H1 (cell line): ENCODE data around the gene PPFIBP2. TPM values are rescaled to one million over a fixed set of nuclear protein-coding genes. Genes with fewer than 3 reads are reported as not detected.

Experiments used
- CTCF ChIA-PET: fragments of 300-600 bp; sonication (Branson Sonifier 250); formaldehyde crosslinking; loops from one replicate; lab custom pipeline; 2021; ENCODE audit not compliant: partially characterized antibody; lab: Charles Lee
- POLR2A ChIA-PET: fragments of 300-600 bp; sonication (Branson Sonifier 250); formaldehyde crosslinking; loops from one replicate; lab custom pipeline; 2021; ENCODE audit warnings: inconsistent platforms; ENCODE audit not compliant: partially characterized antibody; lab: Charles Lee
- DNase-seq, 2 experiments: peaks; one replicate each; pipeline versions ENCODE4 v3.0.0 to v3.0.0-alpha.2; 2010 to 2022; ENCODE audit warnings: low spot score in 2 of 2, low read depth in 1 of 2, mixed read lengths in 1 of 2
- FAIRE-seq: peaks from 2 replicates; lab custom pipeline; 2011; peaks lifted over from hg19 to GRCh38; lab: Jason Lieb, UNC
- H2AFZ ChIP-seq: 2 replicates; pipeline ENCODE4 v1.8.1; 2012; ENCODE audit warnings: low read length, inconsistent platforms
- H2AK5ac ChIP-seq: 2 replicates; pipeline ENCODE4 v1.6.1; 2013; ENCODE audit warnings: low read depth, low read length
- H2BK120ac ChIP-seq: replicated peaks from 2 replicates; pipeline ENCODE3; 2013; ENCODE audit warnings: low read depth, low read length, inconsistent platforms
- H2BK12ac ChIP-seq: 2 replicates; pipeline ENCODE4 v1.6.1; 2013; ENCODE audit warnings: low read depth, low read length
- H2BK15ac ChIP-seq: 2 replicates; pipeline ENCODE4 v1.6.1; 2013; ENCODE audit warnings: low read length
- H2BK20ac ChIP-seq: 2 replicates; pipeline ENCODE4 v1.6.1; 2013; ENCODE audit warnings: low read length
- H2BK5ac ChIP-seq: 2 replicates; pipeline ENCODE4 v1.6.1; 2013; ENCODE audit warnings: low read depth, low read length
- H3K14ac ChIP-seq: 2 replicates; pipeline ENCODE4 v1.6.1; 2013; ENCODE audit warnings: inconsistent platforms; ENCODE audit not compliant: insufficient read length
- H3K18ac ChIP-seq: 2 replicates; pipeline ENCODE4 v1.6.1; 2013; ENCODE audit warnings: low read length; ENCODE audit errors: extremely low read depth
- H3K23ac ChIP-seq: 2 replicates; pipeline ENCODE4 v1.6.1; 2013; ENCODE audit warnings: inconsistent platforms; ENCODE audit not compliant: insufficient read length
- H3K23me2 ChIP-seq: 2 replicates; pipeline ENCODE4 v1.6.1; 2013; ENCODE audit warnings: low read depth, low read length
- H3K27ac ChIP-seq: 2 replicates; pipeline ENCODE4 v1.6.1; 2011; ENCODE audit warnings: low read depth, low read length, inconsistent platforms
- H3K27me3 ChIP-seq, 4 experiments: replicated peaks in 1 of 4; 1 replicate in 1 of 4; 2 replicates in 3 of 4; pipeline versions ENCODE4 v1.6.1 to v1.8.1; 2011 to 2013; ENCODE audit warnings: low read length in 3 of 4, mild to moderate bottlenecking in 3 of 4, inconsistent platforms in 2 of 4, mixed read lengths in 2 of 4, moderate library complexity in 1 of 4; ENCODE audit not compliant: control insufficient read depth in 3 of 4, insufficient read depth in 3 of 4; ENCODE audit errors: extremely low read depth in 1 of 4
- H3K36me3 ChIP-seq, 4 experiments: 2 replicates each; pipeline versions ENCODE4 v1.6.1 to v1.8.1; 2011 to 2013; ENCODE audit warnings: mild to moderate bottlenecking in 4 of 4, low read length in 3 of 4, moderate library complexity in 2 of 4, control low read depth in 1 of 4, inconsistent platforms in 1 of 4; ENCODE audit not compliant: insufficient read depth in 4 of 4, control insufficient read depth in 2 of 4
- H3K4ac ChIP-seq: replicated peaks from 2 replicates; pipeline ENCODE3; 2013; ENCODE audit warnings: low read length, low read depth, mixed read lengths, inconsistent platforms; ENCODE audit not compliant: insufficient read length
- H3K4me1 ChIP-seq, 4 experiments: replicated peaks in 1 of 4; 1 replicate in 1 of 4; 2 replicates in 3 of 4; pipeline versions ENCODE4 v1.6.1 to v1.8.1; 2011 to 2013; ENCODE audit warnings: low read length in 3 of 4, inconsistent platforms in 2 of 4, mixed read lengths in 1 of 4; ENCODE audit not compliant: insufficient read depth in 4 of 4, control insufficient read depth in 3 of 4
- H3K4me2 ChIP-seq, 2 experiments: 2 replicates each; pipeline versions ENCODE4 v1.6.1 to v1.8.1; 2011 to 2013; ENCODE audit warnings: low read depth in 2 of 2, low read length in 2 of 2, control low read depth in 1 of 2, inconsistent platforms in 1 of 2, mild to moderate bottlenecking in 1 of 2; ENCODE audit not compliant: insufficient read depth in 1 of 2
- H3K4me3 ChIP-seq, 4 experiments: fragments of 200-600, 300-600 bp in 1 of 4; sonication (generic), shearing (Covaris generic), sonication (Bioruptor Twin) in 1 of 4; 2 replicates each; pipeline versions ENCODE4 v1.5.1 to v1.8.1; 2011 to 2016; ENCODE audit warnings: low read length in 4 of 4, low read depth in 3 of 4, control low read depth in 2 of 4, inconsistent platforms in 2 of 4, mild to moderate bottlenecking in 2 of 4, mixed read lengths in 1 of 4, moderate library complexity in 1 of 4; ENCODE audit not compliant: insufficient read depth in 2 of 4; ENCODE audit errors: extremely low read depth in 1 of 4
- H3K56ac ChIP-seq: replicated peaks from 2 replicates; pipeline ENCODE3; 2013; ENCODE audit warnings: low read depth, mild to moderate bottlenecking, mixed read lengths, low read length, inconsistent platforms; ENCODE audit not compliant: insufficient read length
- H3K79me1 ChIP-seq: 2 replicates; pipeline ENCODE4 v1.6.1; 2013; ENCODE audit warnings: low read depth, low read length, control low read depth
- H3K79me2 ChIP-seq, 2 experiments: 2 replicates each; pipeline versions ENCODE4 v1.6.1 to v1.8.1; 2012 to 2013; ENCODE audit warnings: low read length in 2 of 2, mild to moderate bottlenecking in 2 of 2, inconsistent platforms in 1 of 2; ENCODE audit not compliant: insufficient read depth in 2 of 2, control insufficient read depth in 1 of 2
- H3K9ac ChIP-seq, 4 experiments: replicated peaks in 1 of 4; 1 replicate in 1 of 4; 2 replicates in 3 of 4; pipeline versions ENCODE4 v1.6.1 to v1.8.1; 2011 to 2013; ENCODE audit warnings: low read depth in 3 of 4, low read length in 3 of 4, control low read depth in 2 of 4, mild to moderate bottlenecking in 2 of 4, moderate library complexity in 2 of 4, inconsistent platforms in 1 of 4; ENCODE audit errors: extremely low read depth in 1 of 4
- H3K9me3 ChIP-seq, 2 experiments: 2 replicates each; pipeline versions ENCODE4 v1.6.1 to v1.8.1; 2012 to 2013; ENCODE audit warnings: mild to moderate bottlenecking in 2 of 2, moderate library complexity in 2 of 2, control low read depth in 1 of 2, inconsistent platforms in 1 of 2, low read depth in 1 of 2, low read length in 1 of 2, mixed read lengths in 1 of 2; ENCODE audit not compliant: insufficient read depth in 2 of 2
- H4K20me1 ChIP-seq, 2 experiments: replicated peaks in 1 of 2; 2 replicates each; pipeline versions ENCODE3 to v1.8.1; 2011 to 2013; ENCODE audit warnings: inconsistent platforms in 2 of 2, low read length in 2 of 2, mild to moderate bottlenecking in 1 of 2; ENCODE audit not compliant: insufficient read depth in 2 of 2, control insufficient read depth in 1 of 2
- H4K5ac ChIP-seq: 2 replicates; pipeline ENCODE4 v1.6.1; 2013; ENCODE audit warnings: low read length, low read depth, mixed read lengths, inconsistent platforms; ENCODE audit not compliant: insufficient read length
- H4K8ac ChIP-seq: 2 replicates; pipeline ENCODE4 v1.8.0; 2013; ENCODE audit warnings: mild to moderate bottlenecking, moderate library complexity, low read length, inconsistent platforms; ENCODE audit not compliant: insufficient read depth; ENCODE audit errors: extremely low read depth
- H4K91ac ChIP-seq: replicated peaks from 2 replicates; pipeline ENCODE3; 2013; ENCODE audit warnings: low read length, mixed read lengths, inconsistent platforms; ENCODE audit not compliant: insufficient read length
- EGR1 ChIP-seq: IDR thresholded peaks from 2 replicates; pipeline ENCODE4 v1.6.1; 2011; ENCODE audit warnings: low read depth, low read length, borderline replicate concordance
- EP300 ChIP-seq, 2 experiments: IDR thresholded peaks; 1 replicate in 1 of 2; 2 replicates in 1 of 2; pipeline ENCODE4 v1.6.1; 2011 to 2012; ENCODE audit warnings: low read depth in 2 of 2, low read length in 2 of 2, mild to moderate bottlenecking in 2 of 2, borderline replicate concordance in 1 of 2, inconsistent platforms in 1 of 2, moderate library complexity in 1 of 2
- JUND ChIP-seq: IDR thresholded peaks from 2 replicates; pipeline ENCODE4 v1.6.1; 2011; ENCODE audit warnings: mild to moderate bottlenecking, improper control_type of control experiment, low read length
- POLR2AphosphoS5 ChIP-seq: IDR thresholded peaks from 2 replicates; pipeline ENCODE4 v1.6.1; 2011; ENCODE audit warnings: low read depth, low read length
- RBBP5 ChIP-seq: IDR thresholded peaks from 2 replicates; pipeline ENCODE4 v1.7.1; 2012; ENCODE audit warnings: low read depth, mild to moderate bottlenecking, inconsistent platforms, low read length, moderate library complexity, borderline replicate concordance
- SAP30 ChIP-seq: fragments of 300-600 bp; sonication (generic); IDR thresholded peaks from 2 replicates; pipeline ENCODE4 v1.7.1; 2012; ENCODE audit warnings: low read length, moderate library complexity, mild to moderate bottlenecking, inconsistent platforms; ENCODE audit not compliant: insufficient read depth, insufficient replicate concordance
- SP4 ChIP-seq: IDR thresholded peaks from 2 replicates; pipeline ENCODE4 v1.6.1; 2012; ENCODE audit warnings: low read length, inconsistent platforms
- TCF12 ChIP-seq: IDR thresholded peaks from 2 replicates; pipeline ENCODE4 v1.6.1; 2011; ENCODE audit warnings: low read depth, mild to moderate bottlenecking, low read length
- WGBS, 2 experiments: shearing (Covaris generic) in 1 of 2; methylation state at CpG; one replicate each; pipeline versions ENCODE4 v1.1.6 to v1.1.7; 2013 to 2015; ENCODE audit warnings: low lambda C conversion rate in 2 of 2, mixed read lengths in 2 of 2, inconsistent platforms in 1 of 2, low coverage in 1 of 2, missing lambda C conversion rate in 1 of 2; ENCODE audit not compliant: insufficient replicate concordance in 2 of 2, insufficient coverage in 1 of 2, insufficient read length in 1 of 2; ENCODE audit errors: extremely low coverage in 1 of 2, missing lambda C conversion rate in 1 of 2; 5-methylcytosine and 5-hydroxymethylcytosine counted together
- polyA plus RNA-seq, 7 experiments: library from polyadenylated mRNA; depleted of rRNA in 3 of 7; stranded (reverse) in 5 of 7; unstranded in 2 of 7; fragments of >200 nt in 5 of 7; fragments of 200-250 nt in 2 of 7; gene quantifications; 1 replicate in 5 of 7; 2 replicates in 1 of 7; 4 replicates in 1 of 7; pipeline versions ENCODE4 v1.2.1 to v1.2.3, GENCODE V29; 2011 to 2013; ENCODE audit warnings: missing spikeins in 2 of 7, mixed read lengths in 2 of 7
- total RNA-seq: library from RNA; stranded (reverse); fragmentation: NEBNext Ultra II Directional; extraction: Animal tissue kit (Norgen Biotek cat#: 25700); gene quantifications from 2 replicates; pipeline ENCODE4 v1.2.1, GENCODE V29; 2021
- TF ChIP-seq, protein P1 (sequence below): IDR thresholded peaks from 2 replicates; pipeline ENCODE4 v1.6.1; 2012; ENCODE audit warnings: inconsistent platforms
- TF ChIP-seq, protein P2 (sequence below): IDR thresholded peaks from 2 replicates; pipeline ENCODE4 v1.6.1; 2012; ENCODE audit warnings: low read length, inconsistent platforms

PPFIBP2 gene
- total and polyA plus RNA-seq, 2 of the 8 experiments (the other 6 are each of a cell fraction or from before 2014, with no cell fraction given): 5.5 to 9.8 TPM

DNA sequence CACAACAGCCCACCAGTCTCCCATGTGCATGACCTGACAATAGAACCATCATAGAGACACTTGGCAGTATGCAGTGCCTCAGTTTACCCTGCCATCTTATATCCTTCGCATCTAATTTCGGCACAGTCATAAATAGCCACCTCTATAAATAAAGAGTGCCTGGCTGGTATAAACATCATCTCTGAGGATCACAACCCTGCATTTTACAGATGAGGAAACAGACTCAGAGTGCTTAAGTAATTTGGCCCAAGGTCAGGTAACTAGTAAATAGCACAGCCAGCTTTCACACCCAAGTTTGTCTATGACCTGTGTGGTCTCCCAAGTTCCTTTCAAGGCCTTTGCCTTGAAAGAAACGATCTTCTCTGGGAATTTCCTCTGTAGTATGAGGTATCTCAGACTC lies 114.9 kb downstream of the PPFIBP2 start:
- Histone ChIP-seq H3K56ac (no peak overlapping the region), H3K4me2 (no peak overlapping the region), H3K9ac (no peak overlapping the region), H3K79me1 (no peaks in the 10 kb centered on the region; the same call in 1 of the 2 replicates), H2AFZ (no peak overlapping the region), H3K23ac (no peak overlapping the region), H2BK20ac (no peak overlapping the region), H2BK120ac (no peak overlapping the region), H2AK5ac (no peak overlapping the region), H2BK15ac (no peak overlapping the region), H3K27me3 (no peaks in the 10 kb centered on the region), H2BK12ac (no peak overlapping the region), H4K91ac (no peak overlapping the region), H2BK5ac (no peak overlapping the region), H4K20me1 (no peaks in the 10 kb centered on the region), H3K79me2 (no peaks in the 10 kb centered on the region), H3K9me3 (no peaks in the 10 kb centered on the region), H3K14ac (no peak overlapping the region), H3K4me3 (no peak overlapping the region), H3K36me3 (no peaks in the 10 kb centered on the region; a peak in 1 of 8 replicates), H4K5ac (no peak overlapping the region), H3K18ac (no peak overlapping the region), H3K23me2 (no peaks in the 10 kb centered on the region), H3K27ac (no peak overlapping the region), H3K4ac (no peak overlapping the region), H3K4me1 (no peaks in the 10 kb centered on the region), H4K8ac (no peak overlapping the region)
- ChIA-PET CTCF (interaction anchor here (1.3 to 4.1 kb wide), 5 partner anchors 9 to 57 kb away, joined by 5 to 27 read pairs (median 9); no protein-coding TSS in a partner anchor), POLR2A (no interaction called here)
- FAIRE-seq: no peak
- 86% methylated on average over 3 of the region's 3 CpGs; no CpG with 5 or more reads in 1 of the 2 experiments for WGBS, 2 experiments
- DNase-seq: no peak
- TF ChIP-seq, protein P1, sequence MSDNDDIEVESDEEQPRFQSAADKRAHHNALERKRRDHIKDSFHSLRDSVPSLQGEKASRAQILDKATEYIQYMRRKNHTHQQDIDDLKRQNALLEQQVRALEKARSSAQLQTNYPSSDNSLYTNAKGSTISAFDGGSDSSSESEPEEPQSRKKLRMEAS: no peak
- TF ChIP-seq, protein P2, sequence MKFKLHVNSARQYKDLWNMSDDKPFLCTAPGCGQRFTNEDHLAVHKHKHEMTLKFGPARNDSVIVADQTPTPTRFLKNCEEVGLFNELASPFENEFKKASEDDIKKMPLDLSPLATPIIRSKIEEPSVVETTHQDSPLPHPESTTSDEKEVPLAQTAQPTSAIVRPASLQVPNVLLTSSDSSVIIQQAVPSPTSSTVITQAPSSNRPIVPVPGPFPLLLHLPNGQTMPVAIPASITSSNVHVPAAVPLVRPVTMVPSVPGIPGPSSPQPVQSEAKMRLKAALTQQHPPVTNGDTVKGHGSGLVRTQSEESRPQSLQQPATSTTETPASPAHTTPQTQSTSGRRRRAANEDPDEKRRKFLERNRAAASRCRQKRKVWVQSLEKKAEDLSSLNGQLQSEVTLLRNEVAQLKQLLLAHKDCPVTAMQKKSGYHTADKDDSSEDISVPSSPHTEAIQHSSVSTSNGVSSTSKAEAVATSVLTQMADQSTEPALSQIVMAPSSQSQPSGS: no peak
- TF ChIP-seq EP300 (IDR thresholded peaks at IDR 0.05; ENCODE audit: borderline replicate concordance in 1 of 2, low read depth in 2 of 2, low read length in 2 of 2) (no peak), SP4 (no peak), TCF12 (no peak), RBBP5 (no peak), EGR1 (no peak), JUND (no peak), POLR2AphosphoS5 (no peak), SAP30 (no peak)
